Choroid plexus epithelial cell (primary cell): ENCODE measurements around the gene FXYD5.

Source experiments
- DNase-seq: peaks from one replicate; pipeline ENCODE4 v3.0.0-alpha.2; 2010; ENCODE audit warnings: low read depth
- H3K4me3 ChIP-seq: 2 replicates; pipeline ENCODE4 v1.5.1; 2011; ENCODE audit warnings: low read depth, mild to moderate bottlenecking, control low read depth, low read length, moderate library complexity
- TF ChIP-seq, protein P1 (sequence below): conservative IDR thresholded peaks from 2 replicates; pipeline ENCODE4 v1.5.1; 2011; ENCODE audit warnings: low read depth, mild to moderate bottlenecking, control low read depth, inconsistent platforms, low read length, moderate library complexity

Gene FXYD5

DNA sequence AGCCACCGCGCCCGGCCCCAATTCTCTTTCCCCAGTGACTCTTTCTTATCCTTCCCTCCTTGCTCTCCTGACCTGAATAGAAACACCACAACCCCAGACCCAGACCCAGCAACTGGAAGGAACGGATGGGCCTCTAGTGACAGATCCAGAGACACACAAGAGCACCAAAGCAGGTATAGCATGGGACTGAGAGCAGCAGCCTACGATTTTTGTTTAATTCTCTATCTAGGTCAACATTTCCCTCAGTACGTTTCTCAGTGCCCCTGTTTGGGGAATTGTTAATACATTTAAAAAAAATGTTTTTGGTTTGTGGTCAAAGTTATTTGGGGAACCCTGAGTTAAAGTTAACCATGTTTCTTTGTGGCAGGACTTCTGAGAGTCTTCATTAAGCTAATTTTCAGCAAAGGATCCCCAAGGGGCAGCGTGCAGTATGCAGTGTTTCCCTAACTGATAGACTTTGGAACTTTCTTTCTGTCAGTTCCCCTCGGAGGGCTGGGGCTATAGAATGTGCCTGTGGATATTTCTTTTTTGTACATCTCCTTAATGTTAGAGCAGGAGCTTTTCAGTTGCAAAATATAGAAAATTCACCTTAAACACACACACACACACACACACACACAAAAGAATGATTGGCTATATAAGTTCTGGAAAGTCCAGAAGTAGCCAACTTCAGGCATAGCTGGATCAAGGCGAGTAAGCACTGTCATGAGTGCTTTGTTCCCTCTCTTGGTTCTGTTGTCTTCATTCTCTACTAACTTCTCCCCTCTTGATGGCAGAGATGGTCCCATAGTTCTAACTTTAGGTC is 6.3 kb downstream of the FXYD5 start:
- TF ChIP-seq, protein P1, sequence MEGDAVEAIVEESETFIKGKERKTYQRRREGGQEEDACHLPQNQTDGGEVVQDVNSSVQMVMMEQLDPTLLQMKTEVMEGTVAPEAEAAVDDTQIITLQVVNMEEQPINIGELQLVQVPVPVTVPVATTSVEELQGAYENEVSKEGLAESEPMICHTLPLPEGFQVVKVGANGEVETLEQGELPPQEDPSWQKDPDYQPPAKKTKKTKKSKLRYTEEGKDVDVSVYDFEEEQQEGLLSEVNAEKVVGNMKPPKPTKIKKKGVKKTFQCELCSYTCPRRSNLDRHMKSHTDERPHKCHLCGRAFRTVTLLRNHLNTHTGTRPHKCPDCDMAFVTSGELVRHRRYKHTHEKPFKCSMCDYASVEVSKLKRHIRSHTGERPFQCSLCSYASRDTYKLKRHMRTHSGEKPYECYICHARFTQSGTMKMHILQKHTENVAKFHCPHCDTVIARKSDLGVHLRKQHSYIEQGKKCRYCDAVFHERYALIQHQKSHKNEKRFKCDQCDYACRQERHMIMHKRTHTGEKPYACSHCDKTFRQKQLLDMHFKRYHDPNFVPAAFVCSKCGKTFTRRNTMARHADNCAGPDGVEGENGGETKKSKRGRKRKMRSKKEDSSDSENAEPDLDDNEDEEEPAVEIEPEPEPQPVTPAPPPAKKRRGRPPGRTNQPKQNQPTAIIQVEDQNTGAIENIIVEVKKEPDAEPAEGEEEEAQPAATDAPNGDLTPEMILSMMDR, result no peak
- DNase-seq, result no peak

DNA sequence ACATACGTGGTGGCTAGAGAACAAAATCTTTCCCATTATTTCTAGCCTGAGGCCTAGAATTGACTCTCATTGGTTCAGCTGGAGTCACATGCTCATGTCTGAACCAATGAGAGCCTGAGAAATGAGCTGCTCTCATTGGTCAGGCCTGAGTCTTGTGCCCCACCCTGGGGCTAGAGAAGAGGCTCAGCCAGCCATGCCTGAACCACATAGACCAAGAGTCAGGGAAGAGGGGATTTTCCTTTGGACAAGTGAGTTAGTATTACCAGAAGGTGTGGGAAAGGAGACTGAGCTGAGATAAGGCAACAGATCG is 6.9 kb downstream of the FXYD5 start:
- H3K4me3 ChIP-seq, result no peak overlapping the region
- no peak for DNase-seq
- TF ChIP-seq, protein P1, result no peak

More for the DNA sequence above, 6.3 kb downstream of the FXYD5 start:
- no peak overlapping the region for H3K4me3 ChIP-seq

DNA sequence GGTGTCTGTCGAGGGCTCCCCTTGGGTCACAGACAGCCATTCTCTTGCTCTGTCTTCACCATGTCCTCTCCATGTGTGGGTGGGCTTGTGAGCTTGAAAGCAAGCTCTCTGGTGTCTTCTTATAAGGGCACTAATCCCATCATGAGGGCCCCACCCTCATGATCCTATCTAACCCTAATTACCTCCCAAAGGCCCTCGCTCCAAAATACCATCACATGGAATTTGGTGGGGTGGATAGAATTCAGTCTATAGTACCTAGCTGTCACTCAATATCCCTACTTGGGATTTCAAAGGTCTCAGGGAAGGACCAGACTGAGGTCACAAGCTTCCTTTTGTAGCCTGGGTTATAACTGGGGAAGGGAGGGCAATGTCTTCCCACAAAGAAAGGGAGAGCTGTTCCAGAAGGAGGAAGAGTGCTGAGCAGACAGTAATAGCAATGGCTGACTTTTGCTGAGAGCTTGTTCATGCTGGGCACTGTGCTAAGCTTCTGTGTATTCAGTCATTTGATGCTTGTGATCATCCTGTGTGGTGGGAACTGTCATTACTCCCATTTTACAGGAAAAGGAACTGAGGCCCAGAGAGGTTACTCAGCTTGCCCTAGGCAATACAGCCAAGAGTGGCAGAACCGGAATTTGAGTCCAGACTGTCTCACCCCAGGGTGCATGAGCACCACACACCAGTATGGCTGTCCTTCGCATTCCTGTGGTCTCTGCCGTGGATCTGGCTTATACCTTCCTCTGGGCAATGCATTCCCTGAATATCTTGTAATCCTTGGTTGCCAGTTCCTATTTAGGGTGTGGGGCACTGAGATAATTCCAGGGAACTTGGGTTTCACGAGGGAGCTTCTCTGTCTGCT is 8.2 kb downstream of the FXYD5 start:
- TF ChIP-seq, protein P1, result no peak
- no peak overlapping the region for H3K4me3 ChIP-seq
- DNase-seq, result peak; percentile 72

DNA sequence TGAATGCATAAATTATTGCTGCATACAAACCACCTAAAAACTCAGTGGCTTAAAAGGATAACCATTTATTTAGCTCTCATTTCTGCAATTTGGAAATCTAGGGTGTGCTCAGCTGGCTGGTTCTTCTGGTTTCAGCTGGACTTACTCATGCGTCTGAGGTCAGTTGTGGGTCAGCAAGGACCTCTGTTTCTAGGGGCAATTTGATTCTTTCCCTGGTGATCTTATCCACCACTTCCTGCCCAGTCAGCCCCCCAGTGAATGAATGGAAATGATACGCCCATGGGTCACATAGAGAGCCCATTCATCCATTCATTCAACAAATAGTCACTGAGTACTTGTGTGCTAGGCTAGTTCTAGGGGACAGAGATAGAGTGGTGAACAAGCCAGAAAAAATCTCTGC is 9.9 kb downstream of the FXYD5 start:
- H3K4me3 ChIP-seq, result no peak overlapping the region
- TF ChIP-seq, protein P1, result no peak
- DNase-seq, result no peak

DNA sequence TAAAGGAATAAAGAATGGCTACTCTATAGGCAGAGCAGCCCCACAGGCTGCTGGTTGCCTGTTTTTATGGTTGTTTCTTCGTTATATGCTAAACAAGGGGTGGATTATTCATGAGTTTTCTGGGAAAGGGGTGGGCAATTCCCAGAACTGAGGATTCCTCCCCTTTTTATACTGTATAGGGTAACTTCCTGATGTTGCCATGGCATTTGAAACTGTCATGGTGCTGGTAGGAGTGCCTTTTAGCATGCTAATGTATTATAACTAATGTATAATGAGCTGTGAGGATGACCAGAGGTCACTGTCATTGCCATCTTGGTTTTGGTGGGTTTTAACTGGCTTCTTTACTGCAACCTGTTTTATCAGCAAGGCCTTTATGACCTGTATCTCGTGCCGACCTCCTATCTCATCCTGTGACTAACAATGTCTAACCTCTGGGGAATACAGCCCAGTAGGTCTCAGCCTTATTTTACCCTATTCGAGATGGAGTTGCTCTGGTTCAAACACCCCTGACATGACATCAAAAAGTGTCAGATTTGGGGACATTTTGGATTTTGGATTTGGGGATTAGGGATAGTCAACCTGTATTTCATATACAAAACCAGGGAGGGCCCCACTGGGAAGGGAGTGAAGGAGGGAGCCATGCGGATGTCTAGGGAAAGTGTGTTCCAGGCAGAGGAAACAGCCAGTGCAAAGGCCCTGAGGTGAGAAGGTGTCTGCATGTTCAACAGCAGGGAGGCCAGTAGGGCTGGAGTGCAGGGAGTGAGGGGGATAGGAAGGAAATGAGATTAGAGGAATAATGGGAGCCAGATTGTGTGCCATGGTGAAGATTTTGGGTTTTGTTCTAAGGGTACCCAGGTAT is 10.9 kb downstream of the FXYD5 start:
- no peak for DNase-seq
- H3K4me3 ChIP-seq, result no peak overlapping the region
- TF ChIP-seq, protein P1, result no peak

DNA sequence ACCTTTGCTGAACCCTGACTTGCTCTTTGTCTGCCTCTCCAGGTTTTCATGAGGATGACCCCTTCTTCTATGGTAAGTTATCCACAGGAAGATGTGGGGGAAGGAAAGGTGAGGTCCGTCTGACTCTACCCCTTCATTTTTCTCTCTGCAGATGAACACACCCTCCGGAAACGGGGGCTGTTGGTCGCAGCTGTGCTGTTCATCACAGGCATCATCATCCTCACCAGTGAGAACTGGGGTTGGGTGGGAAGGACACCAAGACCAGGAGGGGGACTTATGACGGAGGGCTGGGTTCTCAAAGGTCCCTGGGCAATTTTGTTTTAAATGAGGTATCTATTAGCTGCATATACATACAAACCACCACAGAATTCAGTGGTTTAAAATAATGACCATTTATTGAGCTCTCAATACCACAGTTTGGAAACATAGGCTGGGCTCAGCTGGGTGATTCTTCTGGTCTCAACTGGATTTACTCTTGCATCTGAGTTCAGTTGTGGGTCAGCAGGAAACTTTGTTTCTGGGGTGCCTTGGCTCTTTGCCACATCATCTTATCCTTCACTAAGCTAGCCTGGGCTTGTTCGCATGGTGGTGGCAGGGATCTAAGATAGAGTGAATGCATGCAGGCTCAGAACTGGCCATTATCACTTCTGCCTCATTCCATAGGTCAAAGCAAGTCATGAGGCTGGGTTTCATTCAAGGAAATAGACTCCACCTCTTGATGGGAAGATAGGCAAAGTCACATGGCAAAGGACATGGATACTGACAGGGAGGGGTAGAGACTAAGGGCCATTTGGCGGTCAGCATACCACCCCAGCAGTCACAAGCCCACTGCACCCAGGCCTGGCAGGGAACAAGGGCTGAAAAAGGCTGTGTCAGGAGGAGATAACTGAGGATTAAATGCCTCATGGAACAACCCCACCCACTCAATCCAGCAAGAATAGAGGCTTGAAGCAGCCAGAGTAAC is 11.8 kb downstream of the FXYD5 start:
- no peak overlapping the region for H3K4me3 ChIP-seq
- DNase-seq, result no peak
- TF ChIP-seq, protein P1, result no peak
